Breast epithelium (tissue), 3 donors: ENCODE measurements around the gene LANCL2.

Experiments
- POLR2A ChIP-seq: fragments of 450-650 bp; IDR thresholded peaks from one replicate; pipeline ENCODE4 v1.6.1; 2016; ENCODE audit warnings: antibody characterized with exemption, mild to moderate bottlenecking, moderate library complexity
- TF ChIP-seq, protein P1 (sequence below), 3 donors: fragments of 450-650 bp; IDR thresholded peaks; one replicate each; pipeline ENCODE4 v1.5.1; 2016 to 2017; ENCODE audit warnings: antibody characterized with exemption in 3 of 3, mild to moderate bottlenecking in 3 of 3, moderate library complexity in 3 of 3

DNA sequence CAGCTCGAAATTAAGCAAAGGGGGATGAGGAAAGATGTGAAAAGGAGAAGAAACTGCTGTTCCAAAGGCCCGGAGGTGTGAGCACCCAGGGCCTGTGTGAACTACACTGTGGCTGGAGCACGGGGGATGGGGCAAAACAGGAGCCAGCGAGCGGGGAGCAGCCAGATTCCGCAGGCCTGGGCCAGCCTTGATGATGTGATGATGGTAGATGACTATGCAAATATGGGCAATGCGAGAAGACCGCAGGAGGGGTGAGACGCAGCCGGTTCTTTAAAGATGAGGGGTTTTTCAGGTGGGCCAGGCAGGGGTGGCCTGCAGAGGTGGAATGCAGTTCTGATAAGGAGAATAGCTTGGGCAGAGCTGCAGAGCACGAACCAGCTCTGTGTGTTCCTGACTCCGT is 61.5 kb downstream of the LANCL2 start:
- TF ChIP-seq, protein P1, sequence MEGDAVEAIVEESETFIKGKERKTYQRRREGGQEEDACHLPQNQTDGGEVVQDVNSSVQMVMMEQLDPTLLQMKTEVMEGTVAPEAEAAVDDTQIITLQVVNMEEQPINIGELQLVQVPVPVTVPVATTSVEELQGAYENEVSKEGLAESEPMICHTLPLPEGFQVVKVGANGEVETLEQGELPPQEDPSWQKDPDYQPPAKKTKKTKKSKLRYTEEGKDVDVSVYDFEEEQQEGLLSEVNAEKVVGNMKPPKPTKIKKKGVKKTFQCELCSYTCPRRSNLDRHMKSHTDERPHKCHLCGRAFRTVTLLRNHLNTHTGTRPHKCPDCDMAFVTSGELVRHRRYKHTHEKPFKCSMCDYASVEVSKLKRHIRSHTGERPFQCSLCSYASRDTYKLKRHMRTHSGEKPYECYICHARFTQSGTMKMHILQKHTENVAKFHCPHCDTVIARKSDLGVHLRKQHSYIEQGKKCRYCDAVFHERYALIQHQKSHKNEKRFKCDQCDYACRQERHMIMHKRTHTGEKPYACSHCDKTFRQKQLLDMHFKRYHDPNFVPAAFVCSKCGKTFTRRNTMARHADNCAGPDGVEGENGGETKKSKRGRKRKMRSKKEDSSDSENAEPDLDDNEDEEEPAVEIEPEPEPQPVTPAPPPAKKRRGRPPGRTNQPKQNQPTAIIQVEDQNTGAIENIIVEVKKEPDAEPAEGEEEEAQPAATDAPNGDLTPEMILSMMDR (IDR thresholded peaks at IDR 0.05) = no peak
- TF ChIP-seq POLR2A = no peak
